HG03066 (cell line): ENCODE results near the gene GHSR.

Experiments used
- ATAC-seq: cut with Tn5 transposase; IDR thresholded peaks from one replicate; pipeline ENCODE4 v1.9.1; 2021; ENCODE audit warnings: low read depth; ENCODE audit not compliant: unreplicated experiment

The GHSR gene

GRCh38 chr3:172441581-172441980, 6.7 kb downstream of the GHSR start:
- ATAC-seq: no peak

GRCh38 chr3:172438186-172438585, 10.1 kb downstream of the GHSR start:
- ATAC-seq: no peak

- ATAC-seq: no peak
These were observed 10.5 kb downstream of the GHSR start for GRCh38 chr3:172437713-172438112.

GRCh38 chr3:172415323-172415722, 32.9 kb downstream of the GHSR start:
- no peak for ATAC-seq

- ATAC-seq: no peak
These were observed 36.7 kb downstream of the GHSR start for GRCh38 chr3:172411478-172411947.

GRCh38 chr3:172410702-172411477, 37.4 kb downstream of the GHSR start:
- ATAC-seq: no peak

- ATAC-seq: no peak
These were observed 40.4 kb downstream of the GHSR start for GRCh38 chr3:172407872-172408271.

- ATAC-seq: no peak
These were observed 42.3 kb downstream of the GHSR start for GRCh38 chr3:172405914-172406313.

GRCh38 chr3:172404237-172404962, 43.9 kb downstream of the GHSR start:
- no peak for ATAC-seq

- ATAC-seq: no peak
These were observed 45.2 kb downstream of the GHSR start for GRCh38 chr3:172402892-172403643.

GRCh38 chr3:172402090-172402489, 46.2 kb downstream of the GHSR start:
- no peak for ATAC-seq

- no peak for ATAC-seq
These were observed 49.8 kb downstream of the GHSR start for GRCh38 chr3:172398484-172398883.

GRCh38 chr3:172397716-172398405, 50.4 kb downstream of the GHSR start:
- ATAC-seq: no peak

- ATAC-seq: no peak
These were observed 51.9 kb downstream of the GHSR start for GRCh38 chr3:172396400-172396799.

- no peak for ATAC-seq
These were observed 53.6 kb downstream of the GHSR start for GRCh38 chr3:172394692-172395091.
